Epidermal melanocyte (primary cell): ENCODE data around the gene HNRNPDL.
"Not testable (repeated sequence)": the region's sequence is repeated elsewhere in the genome, so short reads cannot be mapped to it uniquely, and the experiment has no call there.

Experiments
- DNase-seq: peaks from one replicate; pipeline ENCODE4 v3.0.0; 2011; ENCODE audit warnings: low spot score; ENCODE audit not compliant: insufficient read length

Gene HNRNPDL

DNA sequence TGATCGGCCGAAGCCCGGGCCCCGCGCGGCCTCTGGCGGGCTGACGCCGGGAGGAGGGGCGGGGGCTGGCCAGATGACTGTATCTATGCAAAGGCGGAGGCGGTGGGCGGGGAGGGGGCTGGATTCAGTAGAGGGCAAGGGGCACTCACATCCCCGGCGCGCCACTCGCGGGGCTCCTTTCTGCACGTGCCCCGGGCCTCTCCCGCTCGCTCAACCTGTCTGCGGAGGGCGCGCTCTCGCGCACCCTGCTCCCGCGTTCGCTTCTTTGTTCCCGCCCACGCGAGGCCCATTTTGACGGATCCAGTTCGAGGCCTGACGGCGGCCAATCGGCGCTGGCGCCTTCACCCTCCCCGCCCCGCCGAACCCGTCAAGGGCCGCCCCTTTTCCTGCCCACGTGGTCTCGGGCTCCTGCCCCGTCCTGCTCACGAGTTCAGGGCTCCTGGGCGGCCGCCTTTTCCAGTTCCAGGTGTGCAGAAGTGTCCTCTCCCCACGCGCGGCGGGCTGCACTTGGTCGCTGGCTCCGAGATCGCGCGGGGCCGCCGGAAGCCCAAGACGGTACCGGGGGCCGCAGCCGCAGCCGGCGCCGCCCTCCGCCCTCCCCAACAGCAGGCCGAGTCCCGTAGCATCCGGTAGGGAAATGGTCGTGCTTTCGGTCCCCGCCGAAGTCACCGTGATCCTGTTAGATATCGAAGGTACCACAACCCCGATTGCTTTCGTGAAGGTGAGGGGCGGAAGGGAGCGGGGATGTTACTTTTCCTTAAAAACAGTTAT is at the start of gene HNRNPDL, which contains the start of gene ENOPH1:
Gene HNRNPDL (minus strand): TSS at position 270 of the 771 bp plus-strand sequence. CDS start 772 bp downstream, outside the sequence.
Gene ENOPH1 (plus strand): TSS at position 398 of the 771 bp plus-strand sequence. CDS start 240 bp downstream, at position 638.
- peak; percentile 95 for DNase-seq

DNA sequence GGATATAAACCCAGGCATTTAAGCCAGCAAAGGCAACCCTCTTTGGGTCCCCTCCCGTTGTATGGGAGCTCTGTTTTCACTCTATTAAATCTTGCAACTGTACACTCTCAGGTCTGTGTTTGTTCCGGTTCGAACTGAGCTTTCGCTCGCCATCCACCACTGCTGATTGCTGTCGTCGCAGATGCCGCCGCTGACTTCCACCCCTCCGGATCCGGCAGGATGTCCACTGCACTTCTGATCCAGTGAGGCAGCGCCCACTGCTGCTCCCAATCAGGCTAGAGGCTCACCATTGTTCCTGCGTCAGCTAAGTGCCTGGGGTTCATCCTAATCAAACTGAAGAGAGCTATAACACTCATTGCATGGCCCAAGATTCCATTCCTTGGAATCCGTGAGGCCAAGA is 49.3 kb upstream of the HNRNPDL start:
- no peak for DNase-seq

DNA sequence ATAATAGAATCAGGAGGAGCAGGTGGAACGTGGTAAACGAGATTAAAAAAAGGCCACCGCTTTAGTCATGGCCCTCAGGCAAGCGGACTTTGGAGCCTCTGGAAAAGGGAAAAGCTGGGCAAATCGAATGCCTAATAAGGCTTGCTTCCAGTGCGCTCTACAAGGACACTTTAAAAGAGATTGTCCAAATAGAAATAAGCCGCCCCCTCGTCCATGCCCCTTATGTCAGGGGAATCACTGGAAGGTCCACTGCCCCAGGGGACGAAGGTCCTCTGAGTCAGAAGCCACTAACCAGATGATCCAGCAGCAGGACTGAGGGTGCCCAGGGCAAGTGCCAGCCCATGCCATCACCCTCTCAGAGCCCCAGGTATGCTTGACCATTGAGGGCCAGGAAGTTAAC is 47.2 kb upstream of the HNRNPDL start:
- DNase-seq: not testable (repeated sequence)

DNA sequence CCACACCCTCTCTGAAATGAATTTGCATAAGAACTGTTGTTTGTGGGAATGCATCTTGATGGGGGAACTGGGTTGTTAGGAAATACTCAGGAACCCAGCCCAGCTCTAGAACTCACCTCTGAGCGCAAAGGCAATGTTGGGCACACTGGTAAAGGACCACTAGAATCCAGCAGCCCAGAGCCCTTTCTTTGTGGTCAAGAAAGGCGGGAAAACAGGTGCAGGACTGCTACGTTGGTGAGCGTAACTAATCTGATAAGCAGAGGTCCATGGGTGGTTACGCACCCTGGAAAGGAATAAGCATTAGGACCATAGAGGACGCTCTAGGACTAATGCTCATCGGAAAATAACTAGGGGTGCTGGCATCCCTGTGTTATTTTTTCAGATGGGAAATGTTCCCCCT is 45.7 kb upstream of the HNRNPDL start:
- not testable (repeated sequence) for DNase-seq

DNA sequence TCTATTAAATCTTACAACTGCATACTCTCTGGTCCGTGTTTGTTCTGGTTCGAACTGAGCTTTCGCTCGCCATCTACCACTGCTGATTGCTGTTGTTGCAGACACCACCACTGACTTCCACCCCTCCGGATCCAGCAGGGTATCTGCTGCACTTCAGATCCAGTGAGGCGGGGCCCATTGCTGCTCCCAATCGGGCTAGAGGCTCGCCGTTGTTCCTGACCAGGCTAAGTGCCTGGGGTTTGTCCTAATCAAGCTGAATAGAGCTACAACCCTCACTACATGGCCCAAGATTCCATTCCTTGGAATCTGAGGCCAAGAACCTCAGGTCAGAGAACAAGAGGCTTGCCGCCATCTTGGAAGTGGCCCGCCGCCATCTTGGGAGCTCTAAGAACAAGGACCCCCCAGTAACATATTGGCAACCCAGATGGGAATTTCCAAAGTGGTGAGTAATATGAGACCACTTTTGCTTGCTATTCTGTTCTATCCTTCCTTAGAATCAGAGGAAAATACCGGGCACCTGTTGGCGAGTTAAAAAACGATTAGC is 43.4 kb upstream of the HNRNPDL start:
- no peak for DNase-seq

DNA sequence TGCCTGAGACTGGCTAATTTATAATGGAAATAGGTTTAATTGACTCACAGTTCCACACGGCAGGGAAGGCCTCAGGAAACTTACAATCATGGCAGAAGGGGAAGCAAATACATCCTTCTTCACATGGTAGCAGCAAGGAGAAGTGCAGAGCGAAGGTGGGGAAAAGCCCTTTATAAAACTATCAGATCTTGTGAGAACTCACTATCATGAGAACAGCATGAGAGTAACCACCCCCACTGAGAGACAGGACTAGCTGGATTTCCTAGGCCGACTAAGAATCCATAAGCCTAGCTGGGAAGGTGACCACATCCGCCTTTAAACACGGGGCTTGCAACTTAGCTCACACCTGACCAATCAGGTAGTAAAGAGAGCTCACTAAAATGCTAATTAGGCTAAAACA is 42.8 kb upstream of the HNRNPDL start:
- not testable (repeated sequence) for DNase-seq

DNA sequence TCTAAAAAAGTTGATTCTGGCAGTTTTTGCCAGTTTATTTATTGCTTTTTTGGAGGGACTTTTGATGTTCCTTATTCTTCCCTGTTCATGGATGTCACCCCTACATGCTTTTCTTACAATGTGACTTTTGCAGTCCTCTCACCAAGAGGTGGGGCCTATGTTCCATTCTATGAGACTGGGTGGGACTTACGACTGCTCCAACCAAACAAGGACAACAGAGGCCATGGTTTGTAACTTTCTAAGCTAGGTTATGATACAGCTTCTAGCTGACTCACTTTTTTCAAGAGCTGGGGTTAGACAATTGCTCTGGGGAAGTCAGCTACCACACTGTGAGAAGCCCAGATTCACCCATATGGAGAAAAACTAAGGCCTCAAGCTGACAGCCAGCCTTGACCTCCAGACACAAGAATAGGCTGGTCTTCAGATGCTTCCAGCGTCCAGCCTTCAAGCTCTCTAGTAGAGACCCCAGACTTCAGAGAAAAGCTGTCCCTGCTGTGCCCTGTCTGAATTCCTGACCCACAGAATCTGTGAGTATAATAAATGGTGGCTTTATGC is 39.6 kb upstream of the HNRNPDL start:
- DNase-seq: no peak

DNA sequence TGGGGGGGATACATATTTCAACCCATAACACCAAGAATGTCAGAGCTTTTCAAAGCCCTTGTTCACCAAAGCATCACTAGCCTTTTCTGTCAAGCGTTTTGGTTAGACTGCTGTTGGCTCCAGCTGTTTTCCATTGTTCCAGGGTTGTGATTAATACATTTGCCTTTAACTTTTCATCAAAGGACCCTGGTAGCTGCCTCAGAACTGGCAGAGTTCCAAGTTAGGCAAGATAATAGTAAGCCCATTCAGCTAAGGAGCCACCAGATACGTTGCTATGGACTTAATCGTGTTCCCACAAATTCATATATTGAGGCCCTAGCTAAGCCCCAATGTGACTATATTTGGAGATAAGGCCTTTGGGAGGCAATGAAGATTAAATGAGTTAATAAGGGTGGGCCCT is 37.2 kb upstream of the HNRNPDL start:
- no peak for DNase-seq

DNA sequence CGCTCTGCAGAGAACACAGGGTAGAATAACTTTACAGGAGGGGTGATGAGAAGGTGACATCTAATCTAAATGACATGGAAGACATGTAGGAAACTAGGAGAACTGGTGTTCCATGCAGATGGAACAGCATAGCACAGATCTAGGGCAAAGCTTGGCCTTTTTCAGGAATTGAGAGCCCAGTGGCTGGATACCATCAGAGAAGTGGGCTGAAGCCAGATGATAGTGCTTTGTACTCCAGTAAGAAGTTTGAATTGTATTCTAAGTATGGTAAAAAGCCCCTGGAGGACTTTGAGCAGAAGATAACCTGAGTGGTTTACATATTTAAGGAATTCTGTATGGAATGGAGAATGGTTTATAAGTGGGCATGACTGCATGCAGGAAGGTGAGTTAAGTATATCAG is 33.0 kb upstream of the HNRNPDL start:
- no peak for DNase-seq

DNA sequence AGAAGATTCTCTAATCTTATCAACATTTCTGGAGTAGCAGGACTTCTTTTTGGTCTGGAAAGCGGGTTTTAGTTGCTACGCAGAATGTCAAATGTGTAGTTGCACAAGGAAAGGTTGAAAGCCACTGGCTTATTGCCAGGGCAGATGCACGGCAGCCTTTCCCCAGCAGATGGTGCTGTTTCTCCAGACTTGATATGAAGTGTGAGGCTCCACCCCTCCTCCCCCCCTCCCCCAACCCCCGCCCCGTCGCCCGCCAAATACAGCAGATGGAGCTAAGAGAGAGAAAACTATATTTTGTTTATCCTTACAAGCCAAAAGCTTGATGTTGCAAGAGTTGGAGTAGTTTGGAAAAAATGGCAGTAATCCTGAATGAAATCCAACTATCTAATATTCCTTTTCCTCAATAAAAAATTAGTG is 32.2 kb upstream of the HNRNPDL start:
- DNase-seq: peak; percentile 73

DNA sequence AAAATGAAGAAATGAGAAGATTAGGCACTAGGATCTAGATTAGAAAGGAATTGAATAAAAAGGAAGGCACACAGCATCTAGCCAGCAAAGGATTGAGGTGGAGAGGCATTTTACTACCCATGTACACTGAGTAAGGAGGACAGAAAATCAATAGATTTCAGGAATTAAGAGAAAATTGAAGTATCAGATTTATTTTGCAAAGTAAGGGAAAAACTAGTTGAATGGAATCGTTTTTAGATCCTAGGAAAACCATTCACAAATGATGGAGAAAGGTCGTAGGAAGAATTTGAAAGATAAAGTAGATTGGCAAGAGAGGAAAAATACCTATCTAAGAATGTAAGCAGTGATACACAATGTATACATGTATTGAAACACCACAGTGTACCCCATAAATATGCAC is 31.4 kb upstream of the HNRNPDL start:
- no peak for DNase-seq

DNA sequence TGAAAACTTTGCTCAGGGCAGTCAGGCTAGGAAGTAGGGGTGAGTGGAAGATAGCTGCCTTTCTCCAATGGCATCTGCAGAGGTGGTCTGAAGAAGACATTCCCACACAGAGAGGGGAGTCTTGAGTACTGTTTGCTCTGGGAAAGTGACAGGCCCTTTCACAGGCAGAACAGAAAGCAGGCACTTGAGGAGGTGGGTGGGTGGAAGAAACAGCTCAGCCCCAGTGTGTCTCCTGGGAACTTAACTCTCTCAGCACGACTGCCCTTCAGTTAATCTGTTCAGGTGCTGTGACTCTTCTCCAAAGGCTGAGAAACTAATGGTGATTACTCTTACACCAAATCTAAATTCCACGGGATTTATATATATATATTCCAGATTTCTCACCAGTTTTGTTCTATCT is 28.5 kb upstream of the HNRNPDL start:
- no peak for DNase-seq

DNA sequence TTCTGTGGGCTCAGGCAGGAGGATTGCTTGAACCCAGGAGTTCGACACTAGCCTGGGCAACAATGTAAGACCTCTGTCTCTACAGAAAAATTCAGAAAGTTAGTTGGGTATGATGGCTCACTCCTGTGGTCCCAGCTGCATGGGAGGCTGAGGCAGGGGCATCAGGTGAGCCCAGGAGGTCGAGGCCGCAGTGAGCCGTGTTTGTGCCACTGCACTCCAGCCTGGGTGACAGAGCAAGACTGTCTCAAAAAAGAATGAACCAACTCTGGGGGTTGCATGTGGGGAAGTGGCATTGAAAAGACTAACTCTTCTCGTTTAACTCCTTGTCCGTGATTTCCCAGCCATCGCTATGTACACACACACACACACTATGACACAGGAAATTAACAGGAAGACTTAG is 27.0 kb upstream of the HNRNPDL start:
- DNase-seq: no peak

DNA sequence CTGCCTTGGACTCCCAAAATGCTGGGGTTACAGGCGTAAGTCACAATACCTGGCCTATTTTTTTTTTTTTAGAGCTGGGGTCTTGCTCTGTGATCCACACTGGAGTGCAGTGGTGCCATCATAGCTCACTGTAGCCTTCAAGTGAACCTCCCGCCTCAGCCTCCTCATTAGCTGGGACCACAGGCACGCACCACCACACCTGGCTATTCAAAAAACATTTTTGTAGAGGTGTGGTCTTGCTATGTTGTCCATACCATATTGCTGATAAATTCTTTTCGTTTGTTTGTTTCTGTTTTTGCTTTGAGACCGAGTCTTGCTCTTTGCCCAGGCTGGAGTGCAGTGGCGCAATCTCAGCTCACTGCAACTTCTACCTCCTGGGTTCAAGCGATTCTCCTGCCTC is 21.8 kb upstream of the HNRNPDL start:
- DNase-seq: no peak

DNA sequence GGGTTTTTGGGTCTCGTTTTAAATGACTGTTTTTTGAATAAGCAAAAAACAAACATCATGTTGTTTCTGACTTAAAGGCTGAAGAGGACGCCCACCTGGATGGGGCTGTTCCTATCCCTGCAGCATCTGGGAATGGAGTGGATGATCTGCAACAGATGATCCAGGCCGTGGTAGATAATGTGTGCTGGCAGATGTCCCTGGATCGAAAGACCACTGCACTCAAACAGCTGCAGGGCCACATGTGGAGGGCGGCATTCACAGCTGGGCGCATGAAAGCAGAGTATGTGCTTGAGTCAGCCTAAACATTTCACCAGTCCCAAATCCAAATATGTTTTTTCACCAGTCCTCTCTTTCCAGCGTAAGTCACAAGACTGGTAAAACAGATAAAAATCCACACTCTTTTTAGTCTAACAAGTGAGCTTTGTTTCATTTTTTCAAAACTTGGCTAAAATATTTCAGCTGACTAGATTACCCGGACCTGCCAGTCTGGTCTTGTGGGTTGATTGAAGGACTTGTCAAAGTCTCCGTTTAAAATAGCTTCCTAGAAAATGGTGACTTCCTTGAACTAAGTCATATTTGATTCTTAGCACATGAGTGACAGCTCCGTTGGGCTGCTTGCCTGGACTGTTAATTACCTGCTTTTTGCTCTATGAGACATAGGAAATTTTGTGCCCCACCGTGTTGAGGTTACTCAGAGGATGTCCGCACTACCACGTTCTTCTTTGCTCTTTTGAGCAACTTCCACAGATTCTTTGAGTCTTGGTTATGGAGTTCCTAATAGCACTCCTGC is 20.9 kb upstream of the HNRNPDL start:
- DNase-seq: no peak

DNA sequence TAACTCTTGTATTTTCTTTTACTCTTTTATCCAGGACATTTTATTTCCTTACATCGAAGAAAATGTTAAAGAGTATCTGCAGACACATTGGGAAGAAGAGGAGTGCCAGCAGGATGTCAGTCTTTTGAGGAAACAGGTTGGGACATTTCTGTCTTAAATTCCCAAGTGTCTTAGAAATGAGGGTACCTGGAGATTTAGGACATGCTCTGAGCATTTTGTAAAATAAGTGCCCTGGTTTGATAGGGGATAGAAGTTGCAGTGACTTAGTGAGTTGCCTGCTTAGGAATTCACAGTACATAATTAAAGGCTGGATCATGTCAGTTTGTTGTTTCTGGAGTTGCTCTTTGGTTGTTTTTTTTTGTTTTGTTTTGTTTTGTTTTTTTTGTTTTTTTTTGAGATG is 17.6 kb upstream of the HNRNPDL start:
- DNase-seq: no peak

DNA sequence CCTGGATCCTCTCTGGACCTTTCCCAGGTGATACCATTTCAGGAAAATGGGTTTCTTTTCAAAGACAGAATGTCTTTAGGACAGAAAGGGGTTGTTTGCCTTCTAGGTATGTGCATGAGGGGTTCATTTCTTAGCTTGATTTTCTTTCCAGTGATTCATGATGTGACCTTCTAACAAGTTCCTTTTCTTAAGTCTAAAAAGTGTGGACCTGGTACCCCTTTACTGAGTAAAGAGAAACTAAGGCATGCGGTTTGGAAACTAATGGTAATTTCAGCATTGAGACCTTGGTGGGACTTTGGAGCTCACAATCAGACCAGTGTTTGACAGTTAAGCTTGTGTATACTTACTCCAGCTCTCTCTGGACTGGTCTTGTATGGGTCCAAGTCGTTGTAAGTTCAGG is 8.8 kb upstream of the HNRNPDL start:
- DNase-seq: no peak

DNA sequence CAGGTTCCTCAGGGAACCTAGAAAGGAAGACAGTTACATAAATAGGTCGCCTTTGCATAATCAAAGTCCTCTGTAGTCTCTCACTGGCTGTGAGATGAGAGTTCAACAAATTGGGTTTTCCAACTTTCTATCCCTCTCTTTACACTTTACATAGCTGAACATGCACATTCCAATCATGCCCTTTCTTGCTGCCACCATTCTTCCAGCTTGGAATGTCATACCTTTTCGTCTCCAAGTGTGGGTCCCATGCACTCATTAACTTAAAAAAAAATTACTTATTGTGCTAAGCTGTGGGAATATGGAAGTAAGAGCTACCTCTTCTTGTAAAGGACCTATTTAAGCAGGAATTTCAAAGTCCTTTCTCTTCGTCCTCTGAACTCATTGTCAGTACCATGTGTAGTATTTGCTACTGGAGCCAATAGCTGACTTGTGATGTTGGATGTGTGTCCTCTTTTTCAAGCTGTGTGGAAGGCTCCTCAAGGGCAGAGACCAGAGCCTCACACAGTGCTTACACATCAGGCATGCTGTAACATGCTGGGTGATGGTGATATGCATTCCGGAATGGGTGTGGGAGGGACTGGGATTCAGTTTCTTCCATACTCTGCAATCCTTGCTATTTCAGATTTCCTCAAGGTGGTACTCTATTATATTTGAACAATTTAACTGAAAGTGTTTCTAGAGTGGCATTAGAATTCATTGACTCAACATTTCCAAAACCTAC is 7.2 kb upstream of the HNRNPDL start:
- no peak for DNase-seq

DNA sequence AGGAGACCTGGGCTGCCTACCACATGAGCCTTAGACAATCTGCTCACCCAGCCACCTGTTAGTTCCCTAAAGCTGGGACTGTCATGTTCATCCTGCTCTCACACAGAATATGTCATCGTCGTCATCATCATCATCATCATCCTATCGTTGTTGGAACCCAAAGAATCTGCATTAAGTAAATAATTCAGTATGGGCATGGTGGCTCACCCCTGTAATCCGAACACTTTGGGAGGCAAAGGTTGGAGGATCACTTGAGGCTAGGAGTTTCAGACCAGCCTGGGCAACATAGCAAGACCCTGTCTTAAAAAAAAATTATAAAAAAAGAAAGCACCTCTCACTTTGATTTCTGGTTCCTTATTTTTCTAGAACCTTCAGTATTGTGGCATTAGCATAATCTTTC is 6.5 kb upstream of the HNRNPDL start:
- no peak for DNase-seq

DNA sequence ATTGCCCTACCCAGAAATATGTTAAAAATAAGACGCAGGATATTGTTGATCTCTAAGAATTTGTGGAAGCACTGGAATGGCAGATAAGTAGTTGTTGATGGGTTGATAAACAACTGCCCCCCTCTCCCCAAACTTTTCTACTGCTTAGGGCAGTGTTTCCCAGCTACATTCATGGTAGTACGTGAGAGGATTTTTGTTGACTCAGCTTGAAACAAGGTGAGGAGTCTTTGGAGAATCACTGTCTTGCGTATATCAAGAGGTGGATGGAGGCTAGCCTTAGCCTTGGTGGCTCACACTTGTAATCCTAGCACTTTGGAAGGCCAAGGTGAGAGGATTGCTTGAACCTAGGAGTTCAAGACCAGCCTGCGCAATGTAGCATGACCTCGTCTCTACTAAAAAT is 5.9 kb upstream of the HNRNPDL start:
- no peak for DNase-seq

DNA sequence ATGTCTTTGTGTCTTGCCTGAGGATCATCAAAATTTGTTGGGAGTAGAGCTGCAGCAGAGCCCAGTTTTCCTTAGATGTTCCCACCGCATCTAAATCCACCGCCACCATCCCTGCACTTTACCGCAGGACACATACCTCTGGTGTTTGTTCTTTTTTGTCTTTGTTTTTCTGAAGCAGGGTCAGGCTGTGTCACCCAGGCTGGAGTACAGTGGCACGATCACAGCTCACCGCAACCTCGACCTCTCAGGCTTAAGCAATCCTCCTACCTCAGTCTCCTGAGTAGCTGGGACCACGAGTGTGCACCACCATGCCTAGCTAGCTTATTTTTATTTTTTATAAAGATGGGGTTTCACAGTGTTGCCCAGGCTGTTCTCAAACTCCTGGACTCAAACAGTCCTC is 4.7 kb upstream of the HNRNPDL start:
- DNase-seq: no peak
